K562 (cell line): ENCODE measurements around the gene CCDC85B. TPM values are rescaled to one million over a fixed set of nuclear protein-coding genes. Genes with fewer than 3 reads are reported as not detected.

ENCODE experiments used
- ATAC-seq: fragments of 200-7000 bp; cut with Tn5 transposase; 3 replicates; pipeline ENCODE4 v1.9.1; 2020; ENCODE audit warnings: moderate library complexity
- BruUV-seq: library from RNA; stranded (reverse); fragments of 400-500 nt; replicated peaks from 2 replicates; lab custom pipeline; 2021; lab: Mats Ljungman, UMichigan
- CTCF ChIA-PET: fragments of 300-600 bp; formaldehyde crosslinking; extraction: SDS; loops from one replicate; lab custom pipeline; 2021; ENCODE audit warnings: low intra/inter-chr PET ratio; lab: Yijun Ruan, JAX
- POLR2A ChIA-PET: fragments of 300-600, 350-650 bp; sonication (Branson Sonifier 250); formaldehyde crosslinking; extraction: SDS; loops from one replicate; lab custom pipeline; 2021; ENCODE audit warnings: antibody characterized with exemption, inconsistent platforms; lab: Yijun Ruan, JAX
- DNase-seq, 4 experiments: peaks; one replicate each; pipeline versions ENCODE4 v3.0.0 to v3.0.0-alpha.2; 2011 to 2018; ENCODE audit warnings: low spot score in 3 of 4, mixed read lengths in 3 of 4; ENCODE audit errors: extremely low read depth in 1 of 4
- FAIRE-seq: peaks from 2 replicates; lab custom pipeline; 2011; peaks lifted over from hg19 to GRCh38; lab: Jason Lieb, UNC
- H2AFZ ChIP-seq: 2 replicates; pipeline ENCODE4 v1.6.0; 2011; ENCODE audit warnings: low read depth, low read length, control low read depth, inconsistent platforms
- H3K27ac ChIP-seq: fragments of 200-600 bp; 3 replicates; pipeline ENCODE4 v1.8.0; 2011; ENCODE audit warnings: low read depth, mild to moderate bottlenecking, control low read depth, inconsistent platforms, low read length, moderate library complexity, mixed read lengths; ENCODE audit errors: extremely low read depth
- H3K27me3 ChIP-seq, 2 experiments: fragments of 300-600 bp in 1 of 2; 2 replicates in 1 of 2; 3 replicates in 1 of 2; pipeline versions ENCODE4 v1.6.0 to v1.8.0; 2011; ENCODE audit warnings: inconsistent platforms in 2 of 2, low read length in 2 of 2, mild to moderate bottlenecking in 1 of 2, mixed read lengths in 1 of 2, moderate library complexity in 1 of 2; ENCODE audit not compliant: control insufficient read depth in 2 of 2, insufficient read depth in 2 of 2
- H3K36me3 ChIP-seq: fragments of 300-600 bp; 3 replicates; pipeline ENCODE4 v1.8.0; 2011; ENCODE audit warnings: mild to moderate bottlenecking, low read length, inconsistent platforms; ENCODE audit not compliant: control insufficient read depth, insufficient read depth
- H3K4me1 ChIP-seq, 2 experiments: fragments of 200-600 bp in 1 of 2; replicated peaks in 1 of 2; 2 replicates in 1 of 2; 3 replicates in 1 of 2; pipeline versions ENCODE4 v1.5.1 to v1.8.0; 2011; ENCODE audit warnings: inconsistent platforms in 2 of 2, low read length in 2 of 2, mild to moderate bottlenecking in 1 of 2, mixed read lengths in 1 of 2, moderate library complexity in 1 of 2; ENCODE audit not compliant: control insufficient read depth in 2 of 2, insufficient read depth in 2 of 2
- H3K4me2 ChIP-seq: 2 replicates; pipeline ENCODE4 v1.6.1; 2011; ENCODE audit warnings: low read length, control low read depth, inconsistent platforms, mixed read lengths; ENCODE audit not compliant: insufficient read depth
- H3K4me3 ChIP-seq: fragments of 200-600 bp; sonication (generic), shearing (Covaris generic); 2 replicates; pipeline ENCODE4 v1.5.1; 2016; ENCODE audit warnings: control low read depth, inconsistent platforms
- H3K79me2 ChIP-seq: fragments of 200-600 bp; 3 replicates; pipeline ENCODE4 v1.8.0; 2011; ENCODE audit warnings: low read length, inconsistent platforms; ENCODE audit not compliant: control insufficient read depth, insufficient read depth
- H3K9ac ChIP-seq, 2 experiments: 2 replicates each; pipeline versions ENCODE4 v1.6.0 to v1.6.1; 2011; ENCODE audit warnings: low read depth in 2 of 2, low read length in 2 of 2, control low read depth in 1 of 2, inconsistent platforms in 1 of 2, mild to moderate bottlenecking in 1 of 2, mixed read lengths in 1 of 2; ENCODE audit not compliant: insufficient read depth in 1 of 2
- H3K9me1 ChIP-seq: one replicate; pipeline ENCODE4 v1.6.0; 2011; ENCODE audit warnings: inconsistent platforms, mild to moderate bottlenecking, low read length, moderate library complexity; ENCODE audit not compliant: control insufficient read depth, insufficient read depth
- H3K9me3 ChIP-seq: replicated peaks from 2 replicates; pipeline ENCODE4 v1.5.1; 2011; ENCODE audit warnings: low read depth, low read length, inconsistent platforms; ENCODE audit not compliant: control insufficient read depth, insufficient read depth
- H4K20me1 ChIP-seq: replicated peaks from 2 replicates; pipeline ENCODE4 v1.6.1; 2011; ENCODE audit warnings: low read length, inconsistent platforms, mixed read lengths; ENCODE audit not compliant: control insufficient read depth, insufficient read depth
- GABPB1 ChIP-seq: sonication (generic); formaldehyde crosslinking; IDR thresholded peaks from 2 replicates; pipeline ENCODE4 v1.8.0; 2022; ENCODE audit warnings: mild to moderate bottlenecking, missing genetic modification reagents
- KDM5B ChIP-seq: fragments of 200-600 bp; sonication (generic); IDR thresholded peaks from 2 replicates; pipeline ENCODE4 v1.6.1; 2012; ENCODE audit warnings: low read depth, mild to moderate bottlenecking, moderate library complexity, low read length, control low read depth, inconsistent platforms; ENCODE audit not compliant: insufficient replicate concordance
- KLF6 ChIP-seq: fragments of 250-450 bp; sonication (Bioruptor Pico); IDR thresholded peaks from 2 replicates; pipeline ENCODE4 v1.4.0; 2020; ENCODE audit warnings: mild to moderate bottlenecking, moderate library complexity, borderline replicate concordance
- NEUROD1 ChIP-seq: fragments of 150-350 bp; IDR thresholded peaks from 2 replicates; pipeline ENCODE4 v1.6.1; 2014; ENCODE audit warnings: borderline replicate concordance, low read length, low read depth; ENCODE audit not compliant: partially characterized antibody
- NFIX ChIP-seq: fragments of 250-450 bp; sonication (Bioruptor Pico); IDR thresholded peaks from 2 replicates; pipeline ENCODE4 v1.4.0; 2020; ENCODE audit warnings: low read depth, mild to moderate bottlenecking, moderate library complexity
- NR2C1 ChIP-seq, 2 experiments: fragments of 450-650 bp; IDR thresholded peaks; 2 replicates each; pipeline ENCODE4 v1.6.1; 2017; ENCODE audit warnings: mild to moderate bottlenecking in 2 of 2, antibody characterized with exemption in 1 of 2, inconsistent platforms in 1 of 2, missing compliant biosample characterization in 1 of 2, missing genetic modification characterization in 1 of 2
- POLR2A ChIP-seq: fragments of 450-650 bp; conservative IDR thresholded peaks from 2 replicates; pipeline ENCODE4 v1.6.1; 2016
- POLR2G ChIP-seq: fragments of 200-400 bp; formaldehyde crosslinking; IDR thresholded peaks from 2 replicates; pipeline ENCODE4 v1.6.1; 2017; ENCODE audit warnings: low read depth, mild to moderate bottlenecking, antibody characterized with exemption, low read length, moderate library complexity
- RBFOX2 ChIP-seq: fragments of 200-400 bp; formaldehyde crosslinking; IDR thresholded peaks from 2 replicates; pipeline ENCODE4 v1.6.1; 2017; ENCODE audit warnings: low read depth, mild to moderate bottlenecking, low read length, moderate library complexity
- RBM22 ChIP-seq: fragments of 200-400 bp; formaldehyde crosslinking; IDR thresholded peaks from 2 replicates; pipeline ENCODE4 v1.6.1; 2018; ENCODE audit warnings: low read length, low read depth; ENCODE audit not compliant: poor library complexity, severe bottlenecking
- SUPT5H ChIP-seq: fragments of 450-650 bp; IDR thresholded peaks from 2 replicates; pipeline ENCODE4 v1.6.1; 2016
- ZBTB33 ChIP-seq: sonication (generic); formaldehyde crosslinking; IDR thresholded peaks from 2 replicates; pipeline ENCODE4 v1.8.1; 2023; ENCODE audit warnings: mild to moderate bottlenecking, missing genetic modification reagents
- WGBS: fragments of 100-300 bp; shearing (Covaris generic); methylation state at CpG from one replicate; pipeline ENCODE4 v1.1.6; 2016; ENCODE audit warnings: low coverage, mixed read lengths; ENCODE audit not compliant: insufficient coverage; ENCODE audit errors: missing lambda C conversion rate; 5-methylcytosine and 5-hydroxymethylcytosine counted together
- in situ Hi-C: fragments of 300-500 bp; cut with MboI; formaldehyde crosslinking; loops from 4 replicates; pipeline ENCODE4 v1.15.0; 2018; ENCODE audit warnings: inconsistent platforms, mixed read lengths
- intact Hi-C: fragments of 100-400 bp; cut with micrococcal nuclease; formaldehyde crosslinking; loops from 2 replicates; pipeline ENCODE4 v1.14.2; 2022
- polyA plus RNA-seq, 8 experiments: library from polyadenylated mRNA; depleted of rRNA in 4 of 8; stranded (reverse) in 5 of 8; unstranded in 3 of 8; fragments of >200 nt; fragmentation: Nextera tagmentation in 2 of 8; fragmentation: Illumina TruSeq in 1 of 8; extraction: Ambion mirVana in 2 of 8; extraction: Trizol in 1 of 8; gene quantifications; 2 replicates each; pipeline versions ENCODE4 v1.2.1 to v1.2.3, GENCODE V29; 2011 to 2014; ENCODE audit warnings: inconsistent platforms in 1 of 8, missing spikeins in 1 of 8
- total RNA-seq, 7 experiments: library from RNA; depleted of rRNA in 6 of 7; stranded (reverse); fragments of >200 nt in 6 of 7; fragmentation: Illumina TruSeq in 2 of 7; extraction: Trizol in 2 of 7; gene quantifications; 2 replicates each; pipeline versions ENCODE4 v1.2.1 to v1.2.3, GENCODE V29; 2011 to 2021; ENCODE audit warnings: low replicate concordance in 1 of 7

Gene CCDC85B
- total and polyA plus RNA-seq, 9 of the 15 experiments (the other 6 are each of a cell fraction or from before 2014, with no cell fraction given), result 0.14 to 138 (median 6.2) TPM

GRCh38 chr11:65869643-65870306 is 20.7 kb upstream of the CCDC85B start:
- H3K9me1 ChIP-seq, result no peaks in the 10 kb centered on the region
- no peak overlapping the region for H3K27ac ChIP-seq
- H3K27me3 ChIP-seq, result no peaks in the 10 kb centered on the region
- TF ChIP-seq NR2C1 (IDR thresholded peaks at IDR 0.05) (peak; percentile 14; the same call in 1 of the 2 replicates), NR2C1 (tag; IDR thresholded peaks at IDR 0.05) (no peak), RBM22 (peak; percentile 74), SUPT5H (0 out of 2 replicates have a peak, but pooled peaks have one; percentile 31), POLR2G (peak; percentile 89), GABPB1 (CRISPR knock-in tag) (0 out of 2 replicates have a peak, but pooled peaks have one; percentile 5), KDM5B (peak; percentile 8), RBFOX2 (peak; percentile 48; the same call in 1 of the 2 replicates), POLR2A (peak; percentile 33; the same call in 1 of the 2 replicates), NEUROD1 (no peak), NFIX (CRISPR knock-in tag) (no peak), KLF6 (CRISPR knock-in tag) (no peak), ZBTB33 (CRISPR knock-in tag) (peak; percentile 55; the same call in 1 of the 2 replicates)
- ChIA-PET POLR2A (interaction anchor here (0.6 to 8.2 kb wide), 12 partner anchors 10 to 317 kb away, joined by 3 to 151 read pairs (median 4); partner anchors contain the start of genes CCDC85B, CFL1, CTSW and FIBP), CTCF (no interaction called here)
- peaks cover 34% of the 10 kb centered on the region; the same call in 2 of the 3 replicates for H3K36me3 ChIP-seq
- BruUV-seq, result no TSS peak
- WGBS, result 70% methylated on average over 19 of the region's 24 CpGs
- no peak overlapping the region for H3K4me3 ChIP-seq
- no peak for DNase-seq
- H3K79me2 ChIP-seq, result no peaks in the 10 kb centered on the region
- H3K9ac ChIP-seq, result peak overlapping the region in 1 of 2 experiments; percentile 81; a peak in 2 of 4 replicates
- H3K4me1 ChIP-seq, result peaks cover 23 to 71% of the 10 kb centered on the region in 2 experiments
- in situ Hi-C loops, result no loop called here
- no peak overlapping the region for H3K4me2 ChIP-seq
- no peaks in the 10 kb centered on the region for H3K9me3 ChIP-seq
- intact Hi-C loops, result no loop called here
- H2AFZ ChIP-seq, result no peak overlapping the region
- no peaks in the 10 kb centered on the region for H4K20me1 ChIP-seq
- no peak for FAIRE-seq
- peak; percentile 2 for ATAC-seq
